PC-9 (cell line): ENCODE measurements around the gene GABARAP.

ENCODE experiments used
- CTCF ChIP-seq: fragments of 200-600 bp; sonication (generic); conservative IDR thresholded peaks from 2 replicates; pipeline ENCODE4 v1.6.1; 2017; ENCODE audit warnings: mixed run types, antibody characterized with exemption, mild to moderate bottlenecking, moderate library complexity
- EZH2 ChIP-seq: fragments of 200-600 bp; sonication (generic); IDR thresholded peaks from 2 replicates; pipeline ENCODE4 v1.8.0; 2017; ENCODE audit warnings: antibody characterized with exemption, low read depth

GRCh38 chr17:7284911-7285310 is 42.7 kb upstream of the GABARAP start:
- TF ChIP-seq EZH2, result no peak
- TF ChIP-seq CTCF, result no peak
